CD4-positive, CD25-positive, alpha-beta regulatory T cell (primary cell): ENCODE results near the gene SLC35F3. TPM values are rescaled to one million over a fixed set of nuclear protein-coding genes. Genes with fewer than 3 reads are reported as not detected.

ENCODE experiments used
- ATAC-seq, 2 donors: fragments of 150-1000 bp; cut with Tn5 transposase; one replicate each; pipeline ENCODE4 v1.10.0; 2021; ENCODE audit warnings: low read depth in 2 of 2, moderate number of reproducible peaks in 2 of 2, moderate library complexity in 1 of 2
- DNase-seq, 3 donors: peaks; one replicate each; pipeline versions ENCODE4 v3.0.0 to v3.0.0-alpha.2; 2012 to 2022; ENCODE audit warnings: mixed read lengths in 1 of 3
- H3K27ac ChIP-seq: one replicate; pipeline ENCODE4 v1.7.0; 2013; ENCODE audit warnings: mild to moderate bottlenecking, low read length; ENCODE audit not compliant: insufficient read depth, poor library complexity, severe bottlenecking
- H3K27me3 ChIP-seq: one replicate; pipeline ENCODE4 v1.7.0; 2013; ENCODE audit warnings: low read length; ENCODE audit not compliant: control insufficient read depth, insufficient read depth
- H3K36me3 ChIP-seq: one replicate; pipeline ENCODE4 v1.7.0; 2013; ENCODE audit warnings: mild to moderate bottlenecking, low read length, moderate library complexity; ENCODE audit not compliant: control insufficient read depth, insufficient read depth
- H3K4me1 ChIP-seq: 2 replicates; pipeline ENCODE4 v1.7.0; 2013; ENCODE audit warnings: mild to moderate bottlenecking, low read length; ENCODE audit not compliant: insufficient read depth, control insufficient read depth, poor library complexity, severe bottlenecking
- H3K4me3 ChIP-seq: one replicate; pipeline ENCODE4 v1.7.0; 2013; ENCODE audit warnings: low read depth, mild to moderate bottlenecking, low read length, moderate library complexity
- H3K9me3 ChIP-seq, 2 experiments: 1 replicate in 1 of 2; 2 replicates in 1 of 2; pipeline ENCODE4 v1.7.0; 2013; ENCODE audit warnings: low read length in 2 of 2, mild to moderate bottlenecking in 1 of 2, moderate library complexity in 1 of 2; ENCODE audit not compliant: control insufficient read depth in 2 of 2
- H3K27ac Mint-ChIP-seq, 3 donors: one replicate each; pipeline ENCODE4 v1.8.0; 2020 to 2022; ENCODE audit warnings: mild to moderate bottlenecking in 3 of 3, mixed read lengths in 3 of 3, moderate library complexity in 2 of 3
- H3K27me3 Mint-ChIP-seq: one replicate; pipeline ENCODE4 v1.8.0; 2022; ENCODE audit warnings: mild to moderate bottlenecking, mixed read lengths
- H3K36me3 Mint-ChIP-seq: one replicate; pipeline ENCODE4 v1.8.0; 2020; ENCODE audit warnings: mixed read lengths
- H3K4me1 Mint-ChIP-seq, 4 donors: one replicate each; pipeline ENCODE4 v1.8.0; 2020 to 2022; ENCODE audit warnings: mixed read lengths in 4 of 4, mild to moderate bottlenecking in 1 of 4
- H3K4me3 Mint-ChIP-seq, 4 donors: one replicate each; pipeline ENCODE4 v1.8.0; 2020 to 2022; ENCODE audit warnings: mild to moderate bottlenecking in 4 of 4, mixed read lengths in 4 of 4, moderate library complexity in 3 of 4
- H3K9me3 Mint-ChIP-seq, 7 donors: one replicate each; pipeline ENCODE4 v1.8.0; 2020 to 2022; ENCODE audit warnings: mixed read lengths in 7 of 7, mild to moderate bottlenecking in 3 of 7, moderate library complexity in 2 of 7
- polyA plus RNA-seq, 4 donors: library from polyadenylated mRNA; unstranded; fragments of 300-500 nt; fragmentation: Illumina TruSeq; gene quantifications; one replicate each; pipeline ENCODE4 v1.2.3, GENCODE V29; 2021
- total RNA-seq: library from RNA; stranded (reverse); gene quantifications from one replicate; pipeline ENCODE4 v1.2.3, GENCODE V29; 2022

The SLC35F3 gene
- total and polyA plus RNA-seq, 5 donors from 2014 or later = 0.35 to 1.4 (median 1.3) TPM

DNA sequence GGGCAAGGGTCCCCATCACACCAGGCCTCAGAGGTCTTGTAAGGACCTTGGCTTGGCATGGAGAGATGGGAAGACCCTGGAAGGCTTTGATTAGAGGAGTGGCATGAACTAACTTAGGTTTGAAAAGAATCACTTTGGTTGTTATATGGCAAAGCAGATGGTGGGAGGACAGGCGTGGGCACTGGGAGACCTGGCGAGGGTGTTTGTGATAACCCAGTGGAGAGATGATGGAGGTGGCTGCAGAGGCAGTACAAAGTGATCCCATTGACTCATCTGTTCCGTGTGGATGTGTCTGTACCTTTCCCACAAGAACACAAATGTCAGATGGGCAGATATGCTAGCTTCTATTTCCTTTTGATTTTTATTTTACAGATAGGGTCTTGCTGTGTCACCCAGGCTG is 168.3 kb downstream of the SLC35F3 start:
- H3K4me3 Mint-ChIP-seq = no peak overlapping the region
- H3K27ac Mint-ChIP-seq = no peak overlapping the region
- Histone ChIP-seq H3K4me3 (no peak overlapping the region), H3K27me3 (peaks cover 4% of the 10 kb centered on the region), H3K27ac (no peak overlapping the region), H3K36me3 (no peaks in the 10 kb centered on the region), H3K9me3 (no peaks in the 10 kb centered on the region), H3K4me1 (no peaks in the 10 kb centered on the region)
- ATAC-seq = no peak
- H3K27me3 Mint-ChIP-seq = no peaks in the 10 kb centered on the region
- peaks cover 0 to 3% (median 0%) of the 10 kb centered on the region in 7 donors for H3K9me3 Mint-ChIP-seq
- DNase-seq = no peak
- H3K4me1 Mint-ChIP-seq = no peaks in the 10 kb centered on the region
- H3K36me3 Mint-ChIP-seq = no peaks in the 10 kb centered on the region

DNA sequence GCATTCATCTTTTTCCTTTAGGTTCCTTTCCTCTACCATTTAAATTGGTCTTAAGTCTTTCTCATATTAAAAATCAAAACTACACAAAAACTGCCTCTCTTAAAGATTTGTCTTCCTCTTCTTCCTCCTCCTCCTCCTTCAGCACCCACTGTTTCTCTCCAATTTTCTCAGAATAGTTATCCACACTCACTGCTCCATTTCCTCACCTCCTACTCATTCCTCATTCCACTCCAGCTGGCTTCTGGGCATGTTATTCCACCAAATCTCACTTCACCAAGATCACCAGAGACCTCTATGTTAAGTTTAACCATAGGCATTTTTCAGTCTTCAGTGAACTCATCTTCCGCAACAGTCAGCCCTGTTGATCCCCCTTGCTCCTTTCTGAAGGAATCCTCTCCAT is 173.7 kb downstream of the SLC35F3 start:
- no peaks in the 10 kb centered on the region for H3K36me3 ChIP-seq
- no peaks in the 10 kb centered on the region for H3K9me3 ChIP-seq
- DNase-seq (no peak), ATAC-seq (no peak)
- H3K4me1 ChIP-seq = no peaks in the 10 kb centered on the region
- Mint-ChIP-seq H3K4me1 (no peaks in the 10 kb centered on the region), H3K4me3 (no peak overlapping the region), H3K36me3 (no peaks in the 10 kb centered on the region), H3K9me3 (peaks cover 0 to 4% (median 0%) of the 10 kb centered on the region in 7 donors), H3K27ac (no peak overlapping the region), H3K27me3 (peaks cover 9% of the 10 kb centered on the region)
- no peak overlapping the region for H3K4me3 ChIP-seq
- H3K27ac ChIP-seq = no peak overlapping the region
- H3K27me3 ChIP-seq = peaks cover 5% of the 10 kb centered on the region

DNA sequence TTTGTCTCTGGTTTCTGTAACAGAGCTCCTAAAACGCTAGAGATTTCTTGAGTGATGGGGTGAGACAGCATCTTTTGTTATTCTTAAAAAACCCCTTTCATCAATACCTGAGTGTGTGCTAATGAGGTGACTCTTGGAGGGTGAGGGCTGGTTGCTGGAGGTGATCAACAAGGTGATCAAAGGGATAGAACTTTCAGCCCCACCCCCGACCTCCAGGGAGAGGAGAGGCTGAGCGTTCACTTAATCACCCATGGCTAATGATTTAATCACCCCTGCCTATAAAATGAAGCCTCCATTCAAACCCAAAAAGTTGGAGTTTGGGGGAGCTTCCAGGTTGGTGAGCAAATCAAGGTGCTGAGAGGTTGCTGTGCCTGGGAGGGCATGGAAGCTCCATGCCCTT is 175.4 kb downstream of the SLC35F3 start:
- Mint-ChIP-seq H3K27me3 (peaks cover 9% of the 10 kb centered on the region), H3K27ac (no peak overlapping the region), H3K9me3 (peaks cover 0 to 4% (median 0%) of the 10 kb centered on the region in 7 donors), H3K4me1 (no peaks in the 10 kb centered on the region), H3K36me3 (no peaks in the 10 kb centered on the region), H3K4me3 (no peak overlapping the region)
- Histone ChIP-seq H3K4me1 (no peaks in the 10 kb centered on the region), H3K9me3 (no peaks in the 10 kb centered on the region), H3K27me3 (peaks cover 5% of the 10 kb centered on the region), H3K27ac (no peak overlapping the region), H3K36me3 (no peaks in the 10 kb centered on the region), H3K4me3 (no peak overlapping the region)
- DNase-seq = no peak
- ATAC-seq = no peak

- Mint-ChIP-seq H3K4me1 (no peaks in the 10 kb centered on the region), H3K9me3 (peaks cover 0 to 2% (median 0%) of the 10 kb centered on the region in 7 donors), H3K4me3 (no peak overlapping the region), H3K27me3 (peaks cover 32% of the 10 kb centered on the region), H3K36me3 (no peaks in the 10 kb centered on the region), H3K27ac (no peak overlapping the region)
- no peaks in the 10 kb centered on the region for H3K9me3 ChIP-seq
- H3K27me3 ChIP-seq = peaks cover 6% of the 10 kb centered on the region
- H3K4me3 ChIP-seq = no peak overlapping the region
- no peaks in the 10 kb centered on the region for H3K36me3 ChIP-seq
- no peaks in the 10 kb centered on the region for H3K4me1 ChIP-seq
- DNase-seq (no peak), ATAC-seq (no peak)
- no peak overlapping the region for H3K27ac ChIP-seq
These were observed 179.0 kb downstream of the SLC35F3 start for GRCh38 chr1:234083460-234083859.

DNA sequence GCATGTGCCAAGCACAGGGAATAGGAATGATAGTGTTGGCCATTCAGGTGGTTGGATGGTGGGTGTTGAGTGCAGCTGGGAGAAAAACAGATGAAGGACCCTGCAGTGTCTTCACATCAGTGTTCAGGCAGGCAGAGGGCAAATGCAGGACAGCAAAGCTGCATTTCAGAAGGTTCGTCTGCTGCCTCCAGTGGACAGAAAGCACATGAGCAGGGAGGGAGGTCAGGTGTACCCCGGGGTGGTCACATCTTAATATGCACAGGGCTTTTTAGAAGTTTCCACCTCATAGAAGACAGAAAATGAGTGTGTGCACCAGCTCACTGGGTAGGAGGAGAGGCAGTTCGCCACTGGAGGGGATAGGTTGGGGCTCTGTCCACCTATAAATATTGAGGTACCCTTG is 184.9 kb downstream of the SLC35F3 start:
- no peaks in the 10 kb centered on the region for H3K9me3 ChIP-seq
- H3K27me3 ChIP-seq = peaks cover 4% of the 10 kb centered on the region
- no peak for ATAC-seq
- no peaks in the 10 kb centered on the region for H3K36me3 ChIP-seq
- Mint-ChIP-seq H3K4me1 (no peaks in the 10 kb centered on the region), H3K9me3 (peaks cover 0 to 10% (median 0%) of the 10 kb centered on the region in 7 donors), H3K36me3 (no peaks in the 10 kb centered on the region), H3K4me3 (no peak overlapping the region), H3K27me3 (peaks cover 34% of the 10 kb centered on the region), H3K27ac (no peak overlapping the region)
- H3K4me1 ChIP-seq = no peaks in the 10 kb centered on the region
- H3K27ac ChIP-seq = no peak overlapping the region
- H3K4me3 ChIP-seq = no peak overlapping the region
- no peak for DNase-seq

GRCh38 chr1:234090212-234091064 is 186.0 kb downstream of the SLC35F3 start:
- DNase-seq (no peak), ATAC-seq (no peak)
- Mint-ChIP-seq H3K9me3 (peaks cover 0 to 10% (median 0%) of the 10 kb centered on the region in 7 donors), H3K4me3 (no peak overlapping the region), H3K27me3 (peaks cover 32% of the 10 kb centered on the region), H3K4me1 (no peaks in the 10 kb centered on the region), H3K36me3 (no peaks in the 10 kb centered on the region), H3K27ac (no peak overlapping the region)
- H3K4me3 ChIP-seq = no peak overlapping the region
- H3K36me3 ChIP-seq = no peaks in the 10 kb centered on the region
- H3K27ac ChIP-seq = no peak overlapping the region
- peaks cover 4% of the 10 kb centered on the region for H3K27me3 ChIP-seq
- H3K4me1 ChIP-seq = no peaks in the 10 kb centered on the region
- no peaks in the 10 kb centered on the region for H3K9me3 ChIP-seq

- H3K27ac ChIP-seq = no peak overlapping the region
- Mint-ChIP-seq H3K9me3 (peaks cover 0 to 10% (median 0%) of the 10 kb centered on the region in 7 donors), H3K27ac (no peak overlapping the region), H3K4me3 (no peak overlapping the region), H3K4me1 (no peaks in the 10 kb centered on the region), H3K27me3 (peaks cover 26% of the 10 kb centered on the region), H3K36me3 (no peaks in the 10 kb centered on the region)
- H3K36me3 ChIP-seq = no peaks in the 10 kb centered on the region
- DNase-seq (no peak), ATAC-seq (no peak)
- H3K4me3 ChIP-seq = no peak overlapping the region
- H3K27me3 ChIP-seq = peaks cover 4% of the 10 kb centered on the region
- no peaks in the 10 kb centered on the region for H3K9me3 ChIP-seq
- no peaks in the 10 kb centered on the region for H3K4me1 ChIP-seq
These were observed 186.6 kb downstream of the SLC35F3 start for GRCh38 chr1:234091065-234091401.

GRCh38 chr1:234091876-234092275 is 187.4 kb downstream of the SLC35F3 start:
- no peak for ATAC-seq
- Histone ChIP-seq H3K9me3 (no peaks in the 10 kb centered on the region), H3K36me3 (no peaks in the 10 kb centered on the region), H3K27me3 (peaks cover 4% of the 10 kb centered on the region), H3K4me1 (no peaks in the 10 kb centered on the region), H3K27ac (no peak overlapping the region), H3K4me3 (no peak overlapping the region)
- peaks cover 0 to 10% (median 0%) of the 10 kb centered on the region in 7 donors for H3K9me3 Mint-ChIP-seq
- no peaks in the 10 kb centered on the region for H3K36me3 Mint-ChIP-seq
- no peak overlapping the region for H3K27ac Mint-ChIP-seq
- H3K4me3 Mint-ChIP-seq = no peak overlapping the region
- no peaks in the 10 kb centered on the region for H3K4me1 Mint-ChIP-seq
- H3K27me3 Mint-ChIP-seq = peaks cover 27% of the 10 kb centered on the region
- no peak for DNase-seq
